Epithelial cell of proximal tubule (primary cell): ENCODE results near the gene B4GALT5. TPM values are rescaled to one million over a fixed set of nuclear protein-coding genes. Genes with fewer than 3 reads are reported as not detected.
"Not testable (repeated sequence)": the region's sequence is repeated elsewhere in the genome, so short reads cannot be mapped to it uniquely, and the experiment has no call there.

Experiments used
- DNase-seq: peaks from one replicate; pipeline ENCODE4 v3.0.0-alpha.2; 2011; ENCODE audit warnings: low read depth
- H3K4me3 ChIP-seq: 2 replicates; pipeline ENCODE4 v1.5.1; 2011; ENCODE audit warnings: low read depth, mild to moderate bottlenecking, low read length
- total RNA-seq: library from RNA; depleted of rRNA; stranded (reverse); fragments of >200 nt; gene quantifications from 2 replicates; pipeline ENCODE4 v1.2.3, GENCODE V29; 2015
- TF ChIP-seq, protein P1 (sequence below): conservative IDR thresholded peaks from 2 replicates; pipeline ENCODE4 v1.5.1; 2012; ENCODE audit warnings: low read depth, mild to moderate bottlenecking, low read length

The B4GALT5 gene
- total RNA-seq, 1 donor from 2014 or later: 27.4 TPM

DNA sequence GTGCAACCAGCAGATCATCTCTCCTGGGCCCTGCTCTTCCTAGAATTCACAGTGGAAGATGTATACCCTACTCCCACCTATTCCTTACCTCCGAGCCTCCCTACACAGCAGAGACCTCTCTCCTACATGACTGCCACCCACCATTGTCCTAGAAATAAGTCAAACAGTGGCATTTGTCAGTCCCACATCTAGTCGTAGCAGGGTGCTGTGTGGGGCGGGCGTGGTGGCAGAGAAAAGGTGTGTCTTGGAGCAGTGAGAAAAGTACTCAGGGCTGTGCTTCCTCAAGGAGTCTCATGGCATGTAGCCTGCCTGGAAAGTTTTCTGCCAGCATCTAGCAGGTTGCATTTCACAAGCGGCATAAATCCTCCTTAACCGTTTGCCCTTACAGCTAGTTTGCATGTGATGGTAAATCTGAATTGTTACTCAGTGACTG is 86.3 kb downstream of the B4GALT5 start:
- H3K4me3 ChIP-seq: no peak overlapping the region
- DNase-seq: no peak
- TF ChIP-seq, protein P1, sequence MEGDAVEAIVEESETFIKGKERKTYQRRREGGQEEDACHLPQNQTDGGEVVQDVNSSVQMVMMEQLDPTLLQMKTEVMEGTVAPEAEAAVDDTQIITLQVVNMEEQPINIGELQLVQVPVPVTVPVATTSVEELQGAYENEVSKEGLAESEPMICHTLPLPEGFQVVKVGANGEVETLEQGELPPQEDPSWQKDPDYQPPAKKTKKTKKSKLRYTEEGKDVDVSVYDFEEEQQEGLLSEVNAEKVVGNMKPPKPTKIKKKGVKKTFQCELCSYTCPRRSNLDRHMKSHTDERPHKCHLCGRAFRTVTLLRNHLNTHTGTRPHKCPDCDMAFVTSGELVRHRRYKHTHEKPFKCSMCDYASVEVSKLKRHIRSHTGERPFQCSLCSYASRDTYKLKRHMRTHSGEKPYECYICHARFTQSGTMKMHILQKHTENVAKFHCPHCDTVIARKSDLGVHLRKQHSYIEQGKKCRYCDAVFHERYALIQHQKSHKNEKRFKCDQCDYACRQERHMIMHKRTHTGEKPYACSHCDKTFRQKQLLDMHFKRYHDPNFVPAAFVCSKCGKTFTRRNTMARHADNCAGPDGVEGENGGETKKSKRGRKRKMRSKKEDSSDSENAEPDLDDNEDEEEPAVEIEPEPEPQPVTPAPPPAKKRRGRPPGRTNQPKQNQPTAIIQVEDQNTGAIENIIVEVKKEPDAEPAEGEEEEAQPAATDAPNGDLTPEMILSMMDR: no peak

DNA sequence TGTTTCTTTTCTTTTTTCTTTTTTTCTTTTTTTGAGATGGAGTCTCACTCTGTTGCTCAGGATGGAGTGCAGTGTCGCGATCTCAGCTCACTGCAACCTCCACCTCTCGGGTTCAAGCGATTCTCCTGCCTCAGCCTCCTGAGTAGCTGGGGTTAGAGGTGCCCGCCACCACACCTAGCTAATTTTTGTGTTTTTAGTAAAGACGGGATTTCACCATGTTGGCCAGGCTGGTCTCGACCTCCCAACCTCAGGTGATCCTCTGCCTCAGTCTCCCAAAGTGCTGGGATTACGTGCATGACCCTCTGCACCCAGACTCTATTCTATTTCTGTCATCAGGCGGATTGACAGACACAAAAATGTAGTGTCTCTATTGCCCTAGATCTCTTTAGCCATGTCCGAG is 88.7 kb downstream of the B4GALT5 start:
- DNase-seq, H3K4me3 ChIP-seq: not testable (repeated sequence)

GRCh38 chr20:49624317-49624716 is 89.4 kb downstream of the B4GALT5 start:
- TF ChIP-seq, protein P1: no peak

DNA sequence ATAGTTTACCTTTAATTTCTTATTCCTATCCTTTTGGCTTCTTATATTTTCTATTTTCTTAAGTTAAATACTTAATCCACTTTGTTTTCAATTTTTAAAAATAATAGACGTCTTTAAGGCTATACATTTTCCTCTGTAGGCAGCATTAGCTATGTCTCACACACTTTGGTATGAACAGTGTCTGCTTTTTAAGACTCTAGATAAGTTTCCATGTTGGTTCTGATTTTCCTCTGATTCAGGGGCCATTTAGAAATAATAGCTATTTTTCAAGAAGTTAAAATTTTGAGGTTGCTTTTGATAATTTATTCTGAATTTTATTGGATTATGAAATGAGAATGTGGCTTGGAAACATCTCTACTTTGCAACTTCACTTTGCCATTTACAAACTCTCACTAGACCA is 91.4 kb downstream of the B4GALT5 start:
- TF ChIP-seq, protein P1: no peak
- no peak for DNase-seq
- H3K4me3 ChIP-seq: no peak overlapping the region

More at GRCh38 chr20:49624317-49624716, 89.4 kb downstream of the B4GALT5 start:
- DNase-seq: no peak
- H3K4me3 ChIP-seq: no peak overlapping the region

- TF ChIP-seq, protein P1: no peak
- peak overlapping the region; percentile 14 for H3K4me3 ChIP-seq
- no peak for DNase-seq
Measured at GRCh38 chr20:49620364-49621240, 93.1 kb downstream of the B4GALT5 start.

DNA sequence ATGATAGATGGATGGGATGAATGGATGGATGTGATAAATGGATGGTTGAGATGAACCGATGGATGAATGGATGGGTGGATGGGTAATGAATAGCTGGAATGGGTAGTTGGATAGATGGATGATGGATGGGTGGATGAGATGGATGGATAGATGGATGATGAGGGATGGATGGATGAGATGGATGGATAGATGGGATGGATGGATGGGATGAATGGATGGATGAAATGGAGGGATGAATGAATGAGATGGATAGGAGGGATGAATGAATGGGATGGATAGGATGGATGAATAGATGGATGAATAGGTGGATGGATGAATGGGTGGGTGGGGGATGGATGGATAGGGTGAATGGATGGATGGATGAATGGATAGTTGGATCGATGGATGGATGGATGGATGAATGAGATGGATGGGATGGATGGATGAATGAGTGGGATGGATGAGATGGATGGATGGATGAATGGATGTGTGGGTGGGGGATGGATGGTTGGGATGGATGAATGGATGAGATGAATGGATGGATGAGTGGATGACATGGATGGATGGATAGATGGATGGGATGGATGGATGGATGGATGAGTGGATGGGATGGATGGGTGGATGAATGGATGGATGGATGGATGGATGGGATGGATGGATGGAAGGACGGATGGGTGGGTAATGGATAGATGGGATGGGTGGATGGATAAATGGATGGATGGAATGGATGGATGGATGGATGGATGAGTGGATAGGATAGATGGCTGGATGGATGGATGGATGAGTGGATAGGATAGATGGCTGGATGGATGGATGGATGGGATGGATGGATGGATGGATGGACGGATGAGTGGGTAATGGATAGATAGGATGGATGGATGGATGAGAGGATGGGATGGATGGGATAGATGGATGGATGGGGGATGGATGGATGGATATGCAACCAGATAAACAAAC is 94.3 kb downstream of the B4GALT5 start:
- no peak for DNase-seq
- H3K4me3 ChIP-seq: no peak overlapping the region
- TF ChIP-seq, protein P1: no peak

- no peak overlapping the region for H3K4me3 ChIP-seq
- TF ChIP-seq, protein P1: no peak
Measured at GRCh38 chr20:49618289-49618688, 95.4 kb downstream of the B4GALT5 start.

DNA sequence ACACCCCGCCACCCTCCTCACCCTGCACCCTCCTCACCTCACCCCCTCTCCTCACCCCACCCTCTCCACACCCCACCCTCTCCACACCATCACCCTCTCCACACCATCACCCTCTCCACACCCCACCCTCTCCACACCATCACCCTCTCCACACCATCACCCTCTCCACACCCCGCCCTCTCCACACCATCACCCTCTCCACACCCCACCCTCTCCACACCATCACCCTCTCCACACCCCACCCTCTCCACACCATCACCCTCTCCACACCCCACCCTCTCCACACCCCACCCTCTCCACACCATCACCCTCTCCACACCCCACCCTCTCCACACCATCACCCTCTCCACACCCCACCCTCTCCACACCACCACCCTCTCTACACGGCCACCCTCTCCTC is 96.3 kb downstream of the B4GALT5 start:
- not testable (repeated sequence) for H3K4me3 ChIP-seq, DNase-seq

More at GRCh38 chr20:49618289-49618688, 95.4 kb downstream of the B4GALT5 start:
- DNase-seq: no peak
